Skeletal muscle satellite cell (primary cell): Measurements from ENCODE around the gene GOLGA6L4. TPM values are rescaled to one million over a fixed set of nuclear protein-coding genes. Genes with fewer than 3 reads are reported as not detected.
"Not testable (repeated sequence)": the region's sequence is repeated elsewhere in the genome, so short reads cannot be mapped to it uniquely, and the experiment has no call there.

Source experiments
- H3K27me3 ChIP-seq: 2 replicates; pipeline ENCODE4 v1.7.0; 2013; ENCODE audit warnings: low read length; ENCODE audit not compliant: control insufficient read depth, insufficient read depth
- H3K36me3 ChIP-seq: 2 replicates; pipeline ENCODE4 v1.7.0; 2013; ENCODE audit warnings: mild to moderate bottlenecking, control low read depth, low read length; ENCODE audit not compliant: insufficient read depth
- H3K4me1 ChIP-seq: 2 replicates; pipeline ENCODE4 v1.7.0; 2013; ENCODE audit warnings: low read length; ENCODE audit not compliant: control insufficient read depth, insufficient read depth
- H3K4me2 ChIP-seq: 2 replicates; pipeline ENCODE4 v1.7.0; 2013; ENCODE audit warnings: mild to moderate bottlenecking, low read length
- H3K4me3 ChIP-seq: 2 replicates; pipeline ENCODE4 v1.7.0; 2013; ENCODE audit warnings: low read length
- H3K9ac ChIP-seq: 2 replicates; pipeline ENCODE4 v1.7.0; 2013; ENCODE audit warnings: mild to moderate bottlenecking, low read depth, low read length, moderate library complexity
- H3K9me3 ChIP-seq: replicated peaks from 2 replicates; pipeline ENCODE4 v1.7.0; 2013; ENCODE audit warnings: mild to moderate bottlenecking, control low read depth, low read length
- small RNA-seq: library from RNA; depleted of rRNA; stranded (forward); fragments of <200 nt; gene quantifications from one replicate; pipeline ENCODE3, GENCODE V24; 2012
- total RNA-seq: library from RNA; depleted of rRNA; stranded (reverse); fragments of >200 nt; gene quantifications from 2 replicates; pipeline ENCODE4 v1.2.3, GENCODE V29; 2012; rRNA removed

GOLGA6L4 gene
- 0.66 and 1.3 TPM in 2 replicates for total RNA-seq

- H3K4me3 ChIP-seq, H3K36me3 ChIP-seq, H3K27me3 ChIP-seq, H3K4me2 ChIP-seq, H3K4me1 ChIP-seq, H3K9ac ChIP-seq, H3K9me3 ChIP-seq: not testable (repeated sequence)
Observed at GRCh38 chr15:84235573-84235972, at the start of gene GOLGA6L4. TSS of gene GOLGA6L4 (plus strand) at chr15:84235773. CDS start at chr15:84235835, 62 bp downstream.

- not testable (repeated sequence) for H3K4me2 ChIP-seq, H3K4me3 ChIP-seq, H3K4me1 ChIP-seq, H3K27me3 ChIP-seq, H3K9me3 ChIP-seq, H3K9ac ChIP-seq, H3K36me3 ChIP-seq
Observed at GRCh38 chr15:84192982-84193381, 42.6 kb upstream of the GOLGA6L4 start.

GRCh38 chr15:84195603-84196002, 40.0 kb upstream of the GOLGA6L4 start:
- H3K4me1 ChIP-seq, H3K4me3 ChIP-seq, H3K36me3 ChIP-seq, H3K27me3 ChIP-seq, H3K9me3 ChIP-seq, H3K4me2 ChIP-seq, H3K9ac ChIP-seq: not testable (repeated sequence)

GRCh38 chr15:84196530-84197188, 38.9 kb upstream of the GOLGA6L4 start:
- not testable (repeated sequence) for H3K27me3 ChIP-seq, H3K4me3 ChIP-seq, H3K4me1 ChIP-seq, H3K36me3 ChIP-seq, H3K4me2 ChIP-seq, H3K9ac ChIP-seq, H3K9me3 ChIP-seq

- H3K4me1 ChIP-seq = not testable (repeated sequence)
Observed at GRCh38 chr15:84199865-84200264, 35.7 kb upstream of the GOLGA6L4 start.

GRCh38 chr15:84246441-84246840, 10.9 kb downstream of the GOLGA6L4 start:
- not testable (repeated sequence) for H3K36me3 ChIP-seq, H3K4me3 ChIP-seq, H3K4me2 ChIP-seq, H3K4me1 ChIP-seq, H3K27me3 ChIP-seq, H3K9ac ChIP-seq, H3K9me3 ChIP-seq

More at GRCh38 chr15:84199865-84200264, 35.7 kb upstream of the GOLGA6L4 start:
- not testable (repeated sequence) for H3K9ac ChIP-seq, H3K4me2 ChIP-seq, H3K36me3 ChIP-seq, H3K9me3 ChIP-seq, H3K4me3 ChIP-seq, H3K27me3 ChIP-seq

Small RNA genes lying within 50 kb of the gene (small RNA-seq; reads per million reads assigned to genes)
- gene RN7SL331P (not detected), gene UBE2Q2P8 (not detected)
